ENCODE measurements around the gene F2.
A peak's percentile ranks its signal among the peaks of the same experiment; 100 is the strongest.

F2 gene

GRCh38 chr11:46695345-46696211 lies 23.4 kb upstream of the F2 start:
- H3K4me3 ChIP-seq (replicated peaks in 1 of 2; ENCODE audit: low read depth in 2 of 2, low read length in 2 of 2) = no peak overlapping the region
- DNase-seq (ENCODE audit: low read depth in 2 of 2) = no peak
- no peak for TF ChIP-seq CTCF (IDR thresholded peaks at IDR 0.05; ENCODE audit: low read depth, low read length)

- no peak for TF ChIP-seq CTCF (IDR thresholded peaks at IDR 0.05; ENCODE audit: low read depth, low read length)
- DNase-seq (ENCODE audit: low read depth in 2 of 2) = no peak
These were observed 22.8 kb upstream of the F2 start for GRCh38 chr11:46696212-46696558.

GRCh38 chr11:46697303-46697702 lies 21.7 kb upstream of the F2 start:
- TF ChIP-seq CTCF (IDR thresholded peaks at IDR 0.05; ENCODE audit: low read depth, low read length) = no peak
- H3K4me3 ChIP-seq (replicated peaks in 1 of 2; ENCODE audit: low read depth in 2 of 2, low read length in 2 of 2) = no peak overlapping the region
- peak in 1 of 2 donors; percentile 61 for DNase-seq (ENCODE audit: low read depth in 2 of 2)

More at GRCh38 chr11:46696212-46696558, 22.8 kb upstream of the F2 start:
- H3K4me3 ChIP-seq (replicated peaks in 1 of 2; ENCODE audit: low read depth in 2 of 2, low read length in 2 of 2) = no peak overlapping the region

GRCh38 chr11:46697723-46698122 lies 21.3 kb upstream of the F2 start:
- no peak for TF ChIP-seq CTCF (IDR thresholded peaks at IDR 0.05; ENCODE audit: low read depth, low read length)

GRCh38 chr11:46698597-46698996 lies 20.4 kb upstream of the F2 start:
- DNase-seq (ENCODE audit: low read depth in 2 of 2) = no peak
- no peak overlapping the region for H3K4me3 ChIP-seq (replicated peaks in 1 of 2; ENCODE audit: low read depth in 2 of 2, low read length in 2 of 2)
- TF ChIP-seq CTCF (IDR thresholded peaks at IDR 0.05; ENCODE audit: low read depth, low read length) = no peak

More at GRCh38 chr11:46697723-46698122, 21.3 kb upstream of the F2 start:
- no peak overlapping the region for H3K4me3 ChIP-seq (replicated peaks in 1 of 2; ENCODE audit: low read depth in 2 of 2, low read length in 2 of 2)
- DNase-seq (ENCODE audit: low read depth in 2 of 2) = no peak

- DNase-seq (ENCODE audit: low read depth in 2 of 2) = peak; percentile 99
- no peak for TF ChIP-seq CTCF (IDR thresholded peaks at IDR 0.05; ENCODE audit: low read depth, low read length)
- peak within 1 kb of the TSS; percentile 69 to 99 for H3K4me3 ChIP-seq (replicated peaks in 1 of 2; ENCODE audit: low read depth in 2 of 2, low read length in 2 of 2)
These were observed 18.6 kb upstream of the F2 start, which contains the start of the genes ARHGAP1 and ZNF408 for GRCh38 chr11:46700241-46701077. TSS of gene ARHGAP1 (minus strand) at chr11:46700619. CDS start at chr11:46696107, 4,512 bp downstream. TSS of gene ZNF408 (plus strand) at chr11:46701031. CDS start at chr11:46701048, 17 bp downstream.

All from cardiac fibroblast (primary cell).